ENCODE data around the gene GTF2A2. TPM values are rescaled to one million over a fixed set of nuclear protein-coding genes. Genes with fewer than 3 reads are reported as not detected.

Gene GTF2A2
- total RNA-seq, 4 donors from 2014 or later, result 31.8 to 66.3 (median 38.6) TPM

GRCh38 chr15:59590027-59590426 lies 67.3 kb downstream of the GTF2A2 start:
- Histone ChIP-seq H3K27me3 (peaks cover 12% of the 10 kb centered on the region), H3K4me1 (no peaks in the 10 kb centered on the region), H3K4me3 (no peak overlapping the region), H3K27ac (no peak overlapping the region), H3K36me3 (no peaks in the 10 kb centered on the region), H3K9me3 (no peaks in the 10 kb centered on the region)
- TF ChIP-seq CTCF (IDR thresholded peaks at IDR 0.05), result no peak
- TF ChIP-seq POLR2AphosphoS5 (IDR thresholded peaks at IDR 0.05), result no peak
- TF ChIP-seq POLR2A (IDR thresholded peaks at IDR 0.05), result no peak
- TF ChIP-seq EP300 (IDR thresholded peaks at IDR 0.05), result no peak
- WGBS, 2 donors (ENCODE audit: low coverage in 1 of 2), result 83 to 86% methylated on average over 5 to 6 of the region's 7 CpGs
- ATAC-seq, result no peak

Other genes with a start within 250 kb of the GTF2A2 start
- 1 to 10 TPM in 2 of 4 donors, under 1 TPM in 2; 0.15 to 1.3 (median 0.68) TPM for gene FAM81A, start 219.3 kb downstream of the GTF2A2 start, total RNA-seq
- 1 to 10 TPM in 1 of 4 donors, not detected in 3; 2.3 TPM for gene GCNT3, start 45.7 kb downstream of the GTF2A2 start, total RNA-seq
- 100 to 1,000 TPM; 172 to 218 (median 190) TPM for gene BNIP2, start 31.8 kb upstream of the GTF2A2 start, total RNA-seq